Kidney (tissue), 2 donors: ENCODE results near the gene TSBP1. TPM values are rescaled to one million over a fixed set of nuclear protein-coding genes. Genes with fewer than 3 reads are reported as not detected.

Experiments
- polyA plus RNA-seq: library from polyadenylated mRNA; stranded (reverse); fragments of 350-450 nt; fragmentation: Illumina TruSeq; extraction: RNeasy Lipid Tissue Mini Kit (QIAGEN cat#74804); gene quantifications from one replicate; pipeline ENCODE4 v1.2.3, GENCODE V29; 2014; ENCODE audit warnings: low read depth, low replicate concordance; ENCODE audit not compliant: insufficient read depth
- total RNA-seq: library from RNA; stranded (reverse); fragmentation: NEBNext Ultra II Directional; extraction: Animal tissue kit (Norgen Biotek cat#: 25700); gene quantifications from one replicate; pipeline ENCODE4 v1.2.1, GENCODE V29; 2021
- donor health status: DM: yes; HTN: yes; CAD: no.

TSBP1 gene
- total and polyA plus RNA-seq, 2 donors from 2014 or later = not detected

Other genes starting within 250 kb of the TSBP1 start
- gene ATF6B, start 243.7 kb downstream of the TSBP1 start, total RNA-seq = 104 TPM
- 40.3 TPM for gene ATF6B, start 243.7 kb downstream of the TSBP1 start, polyA plus RNA-seq
- gene FKBPL, start 241.6 kb downstream of the TSBP1 start, total RNA-seq = 4.8 TPM
- 5.7 TPM for gene FKBPL, start 241.6 kb downstream of the TSBP1 start, polyA plus RNA-seq
- 2.4 TPM for gene PRRT1, start 220.0 kb downstream of the TSBP1 start, total RNA-seq
- 4.0 TPM for gene PRRT1, start 220.0 kb downstream of the TSBP1 start, polyA plus RNA-seq
- gene PPT2, start 217.8 kb downstream of the TSBP1 start, total RNA-seq = 23.0 TPM
- 20.3 TPM for gene PPT2, start 217.8 kb downstream of the TSBP1 start, polyA plus RNA-seq
- 18.3 TPM for gene EGFL8, start 207.3 kb downstream of the TSBP1 start, total RNA-seq
- gene EGFL8, start 207.3 kb downstream of the TSBP1 start, polyA plus RNA-seq = 15.0 TPM
- gene AGPAT1, start 195.8 kb downstream of the TSBP1 start, total RNA-seq = 58.9 TPM
- 87.1 TPM for gene AGPAT1, start 195.8 kb downstream of the TSBP1 start, polyA plus RNA-seq
- 74.1 TPM for gene RNF5, start 193.5 kb downstream of the TSBP1 start, total RNA-seq
- gene RNF5, start 193.5 kb downstream of the TSBP1 start, polyA plus RNA-seq = 208 TPM
- gene AGER, start 187.7 kb downstream of the TSBP1 start, total RNA-seq = 13.0 TPM
- gene AGER, start 187.7 kb downstream of the TSBP1 start, polyA plus RNA-seq = 7.1 TPM
- gene PBX2, start 181.7 kb downstream of the TSBP1 start, total RNA-seq = 87.3 TPM
- 34.6 TPM for gene PBX2, start 181.7 kb downstream of the TSBP1 start, polyA plus RNA-seq
- gene GPSM3, start 179.3 kb downstream of the TSBP1 start, total RNA-seq = 28.1 TPM
- 6.2 TPM for gene GPSM3, start 179.3 kb downstream of the TSBP1 start, polyA plus RNA-seq
- 30.5 TPM for gene NOTCH4, start 147.8 kb downstream of the TSBP1 start, total RNA-seq
- gene NOTCH4, start 147.8 kb downstream of the TSBP1 start, polyA plus RNA-seq = 22.5 TPM
- not detected for gene BTNL2, start 35.3 kb upstream of the TSBP1 start, total RNA-seq
- gene BTNL2, start 35.3 kb upstream of the TSBP1 start, polyA plus RNA-seq = not detected
- gene HLA-DRA, start 68.0 kb upstream of the TSBP1 start, total RNA-seq = 607 TPM
- 489 TPM for gene HLA-DRA, start 68.0 kb upstream of the TSBP1 start, polyA plus RNA-seq
- 2.8 TPM for gene HLA-DRB5, start 158.4 kb upstream of the TSBP1 start, total RNA-seq
- 59.9 TPM for gene HLA-DRB5, start 158.4 kb upstream of the TSBP1 start, polyA plus RNA-seq
- gene HLA-DRB1, start 217.9 kb upstream of the TSBP1 start, total RNA-seq = 267 TPM
- gene HLA-DRB1, start 217.9 kb upstream of the TSBP1 start, polyA plus RNA-seq = 280 TPM